Motor neuron (in vitro differentiated cells): ENCODE data around the gene THADA. TPM values are rescaled to one million over a fixed set of nuclear protein-coding genes. Genes with fewer than 3 reads are reported as not detected.

Experiments
- ATAC-seq, 8 experiments: fragments of 200-7000 bp; cut with Tn5 transposase; replicated peaks in 6 of 8; 2 replicates each; pipeline ENCODE4 v1.8.0; 2021; ENCODE audit warnings: mild to moderate bottlenecking in 8 of 8, moderate library complexity in 8 of 8
- H3K27ac ChIP-seq, 2 donors: fragments of 250-450 bp; sonication (Bioruptor Pico); 2 replicates each; pipeline ENCODE4 v1.9.0; 2021; ENCODE audit warnings: antibody characterized with exemption in 2 of 2, mild to moderate bottlenecking in 2 of 2, moderate library complexity in 1 of 2
- H3K4me1 ChIP-seq, 2 donors: fragments of 250-450 bp; sonication (Bioruptor Pico); replicated peaks in 1 of 2; 2 replicates each; pipeline ENCODE4 v1.6.1; 2021; ENCODE audit warnings: antibody characterized with exemption in 2 of 2, mild to moderate bottlenecking in 2 of 2, moderate library complexity in 1 of 2
- H3K4me3 ChIP-seq, 5 donors: fragments of 250-450 bp; sonication (Bioruptor Pico); 2 replicates each; pipeline ENCODE4 v1.9.0; 2021; ENCODE audit warnings: antibody characterized with exemption in 5 of 5, mild to moderate bottlenecking in 5 of 5, moderate library complexity in 4 of 5
- WGBS, 10 experiments: fragments of 450-650 bp; shearing (Covaris generic); methylation state at CpG; one replicate each; pipeline ENCODE4 v1.0.0; 2022; 5-methylcytosine and 5-hydroxymethylcytosine counted together
- in situ Hi-C, 9 experiments: fragments of 400-800 bp; cut with MboI; loops; one replicate each; pipeline ENCODE4 v1.15.0; 2021; ENCODE audit warnings: low sequenced_read_pairs in 9 of 9, low pct_unique_long_range_greater_than_20kb in 2 of 9; ENCODE audit not compliant: unreplicated experiment in 9 of 9
- total RNA-seq, 8 experiments: library from RNA; unstranded; fragments of 300-600 nt; gene quantifications; 2 replicates each; pipeline versions ENCODE4 v1.2.3 to v1.2.4, GENCODE V29; 2022

Gene THADA
- total RNA-seq, 8 experiments from 2014 or later = 10.4 to 33.6 (median 15.9) TPM

DNA sequence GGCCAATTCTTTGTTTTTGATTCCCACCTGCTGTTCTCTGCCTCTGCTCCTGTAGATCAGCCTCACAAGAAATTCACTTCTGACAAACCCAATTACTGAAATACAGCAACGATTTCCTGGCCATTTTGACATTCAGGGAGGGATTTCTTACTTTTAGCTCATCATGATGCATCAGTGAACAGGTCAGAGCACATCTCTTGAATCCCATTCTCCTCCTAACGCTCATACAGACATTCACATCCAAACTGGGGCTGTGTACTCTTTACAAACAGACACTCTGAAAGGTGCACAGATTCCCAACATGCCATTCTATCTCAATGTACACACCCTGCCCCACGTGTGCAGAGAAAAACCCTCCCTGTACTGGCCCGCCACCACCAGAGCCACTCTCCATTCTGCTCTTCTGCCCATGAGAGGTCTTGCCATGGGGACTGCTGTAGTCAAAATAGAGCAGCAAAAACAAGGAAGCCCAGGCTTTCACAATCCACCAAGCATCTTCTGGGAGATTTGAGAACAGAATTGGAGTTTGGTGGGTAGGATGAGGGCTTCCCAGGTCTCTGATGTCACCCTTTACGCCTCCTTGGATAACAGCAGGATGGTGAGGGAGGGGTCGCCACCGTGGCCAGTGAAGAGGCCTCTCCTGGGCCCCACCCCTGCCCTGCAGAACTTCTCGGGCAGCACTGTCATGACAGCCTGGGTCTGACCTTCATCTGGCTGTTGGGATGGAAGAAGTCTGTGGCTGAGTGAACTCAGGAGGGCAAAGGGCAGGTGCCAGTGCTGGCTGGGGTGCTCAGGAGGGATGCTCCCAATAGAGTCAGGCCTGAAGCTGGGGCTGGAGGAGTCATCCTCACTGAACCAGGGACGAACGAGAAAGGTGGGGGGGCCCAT lies 327.5 kb downstream of the THADA start:
- H3K4me1 ChIP-seq = peaks cover 3 to 15% of the 10 kb centered on the region in 2 donors
- H3K4me3 ChIP-seq = no peak overlapping the region
- H3K27ac ChIP-seq = peak overlapping the region in 1 of 2 donors; percentile 16
- WGBS, 10 experiments = 56 to 90% (median 65%) methylated on average over 2 to 9 of the region's 10 CpGs; no CpG with 5 or more reads in 5 of the 10 experiments
- ATAC-seq = peak in 2 of 8 experiments; percentile 6 to 11
- in situ Hi-C loops = no loop called here

DNA sequence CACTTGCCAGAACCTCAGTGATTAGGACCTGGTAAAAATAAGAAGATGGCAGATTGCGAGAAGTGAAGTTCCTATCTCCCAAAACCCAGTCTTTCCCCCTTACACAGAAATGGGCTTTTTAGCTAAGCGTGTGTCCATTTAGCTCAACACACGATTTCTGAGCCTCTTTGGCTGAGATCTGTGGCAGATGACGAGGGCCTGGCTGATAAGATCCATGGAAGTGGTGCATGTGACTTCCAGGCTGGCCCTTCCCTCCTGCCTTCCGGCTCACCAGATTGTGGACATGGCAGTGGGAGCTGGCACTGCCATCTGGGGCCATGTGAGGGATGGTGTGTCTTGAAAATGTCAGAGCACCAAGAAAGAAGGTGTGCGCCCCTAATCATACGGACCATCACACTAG lies 328.5 kb downstream of the THADA start:
- ATAC-seq = no peak
- in situ Hi-C loops = no loop called here
- 85 to 100% (median 92%) methylated on average over 1 to 4 of the region's 7 CpGs; no CpG with 5 or more reads in 3 of the 10 experiments for WGBS, 10 experiments
- H3K4me3 ChIP-seq = no peak overlapping the region
- peaks cover 3 to 15% of the 10 kb centered on the region in 2 donors for H3K4me1 ChIP-seq
- H3K27ac ChIP-seq = no peak overlapping the region

DNA sequence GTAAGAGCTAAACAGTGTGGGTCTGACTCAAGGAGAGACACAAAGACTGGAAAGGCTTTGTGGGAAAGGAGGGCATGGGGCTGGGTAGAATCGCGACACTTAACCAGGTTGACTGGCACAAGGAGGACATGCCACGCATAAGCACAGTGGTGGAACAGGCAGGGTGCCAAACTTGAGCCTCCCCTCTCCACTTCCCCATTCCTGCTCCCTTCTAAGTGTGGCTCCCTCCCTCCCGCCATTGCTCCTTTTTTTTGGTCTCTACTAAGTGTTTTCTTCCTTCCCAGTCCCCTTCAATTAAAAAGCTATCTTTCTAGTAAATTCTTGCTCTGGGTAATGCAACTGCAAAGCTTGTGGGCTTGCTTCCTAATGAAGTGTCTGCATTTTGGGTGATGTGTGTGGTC lies 329.1 kb downstream of the THADA start:
- H3K27ac ChIP-seq = no peak overlapping the region
- in situ Hi-C loops = no loop called here
- no peak overlapping the region for H3K4me3 ChIP-seq
- ATAC-seq = no peak
- whole genome bisulfite sequencing, 10 experiments = 84 to 100% (median 100%) methylated on average over 1 to 3 of the region's 4 CpGs; no CpG with 5 or more reads in 3 of the 10 experiments
- peaks cover 3 to 15% of the 10 kb centered on the region in 2 donors for H3K4me1 ChIP-seq

DNA sequence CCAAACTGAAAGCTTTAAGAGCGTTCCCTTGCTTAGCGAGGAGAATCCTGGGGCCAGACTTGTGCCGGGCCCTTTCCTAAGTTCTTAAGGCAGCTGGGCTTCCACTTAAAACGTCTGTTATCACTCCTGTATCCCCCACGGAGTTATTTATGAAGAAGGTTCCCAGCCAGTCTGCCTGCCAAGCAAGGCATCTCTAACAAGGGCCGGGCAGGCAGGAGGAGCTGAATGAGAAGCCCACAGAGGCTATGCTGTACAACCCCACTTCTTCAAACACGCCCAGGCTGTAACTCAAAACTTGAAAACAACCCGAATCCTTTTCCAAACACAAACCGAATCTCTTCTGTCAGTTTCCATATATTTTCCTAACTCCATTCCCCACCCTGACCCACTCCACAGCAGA lies 330.4 kb downstream of the THADA start:
- 20 to 100% (median 72%) methylated on average over 2 to 8 of the region's 9 CpGs; no CpG with 5 or more reads in 1 of the 10 experiments for WGBS, 10 experiments
- Histone ChIP-seq H3K4me3 (no peak overlapping the region), H3K4me1 (peaks cover 3 to 15% of the 10 kb centered on the region in 2 donors), H3K27ac (no peak overlapping the region)
- ATAC-seq = no peak
- in situ Hi-C loops = no loop called here

DNA sequence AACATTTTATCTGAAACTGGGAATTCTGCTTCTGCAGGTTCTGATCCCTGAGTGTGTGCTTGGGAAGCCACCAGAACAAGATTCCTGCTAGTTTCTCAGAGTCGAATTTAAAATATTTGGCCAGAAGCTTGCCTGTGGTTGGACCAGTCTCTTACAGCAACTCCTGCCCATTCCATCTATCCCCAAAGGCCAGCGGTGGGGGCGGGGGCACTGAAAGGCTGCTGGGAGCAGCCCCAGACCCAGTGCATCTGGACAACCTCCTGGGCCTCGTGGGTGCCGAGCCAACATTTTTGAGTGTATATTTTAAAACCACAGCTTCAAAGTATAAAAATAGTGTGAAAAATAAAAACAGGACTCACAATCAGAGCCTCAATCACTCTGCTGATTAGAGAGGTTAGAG lies 330.8 kb downstream of the THADA start:
- H3K4me3 ChIP-seq = no peak overlapping the region
- 31 to 100% (median 100%) methylated on average over 1 to 5 of the region's 5 CpGs; no CpG with 5 or more reads in 5 of the 10 experiments for WGBS, 10 experiments
- H3K4me1 ChIP-seq = peaks cover 3 to 15% of the 10 kb centered on the region in 2 donors
- no peak for ATAC-seq
- in situ Hi-C loops = no loop called here
- H3K27ac ChIP-seq = no peak overlapping the region

DNA sequence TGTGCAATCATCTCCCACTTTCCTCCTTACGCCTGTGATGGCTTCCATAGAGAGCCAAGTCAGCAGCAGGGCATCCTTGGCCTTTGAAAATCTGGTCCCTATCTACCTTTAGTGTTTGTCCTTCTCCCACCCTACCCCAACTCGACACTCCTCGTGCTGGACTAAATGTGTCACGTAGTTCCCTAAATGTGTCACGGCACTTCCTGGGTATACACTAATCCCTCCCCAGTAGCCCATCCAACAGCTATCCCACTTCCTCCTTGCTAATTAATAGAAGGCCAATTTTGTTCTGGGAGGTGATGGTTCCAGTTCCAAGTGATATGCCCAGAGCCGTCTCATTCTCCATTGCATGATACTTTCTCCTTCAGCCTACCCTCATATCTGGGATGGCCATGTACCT lies 332.9 kb downstream of the THADA start:
- Histone ChIP-seq H3K4me3 (no peak overlapping the region), H3K27ac (no peak overlapping the region), H3K4me1 (no peaks in the 10 kb centered on the region)
- in situ Hi-C loops = no loop called here
- WGBS, 10 experiments = 86 to 100% (median 100%) methylated on average over 1 to 3 of the region's 6 CpGs; no CpG with 5 or more reads in 3 of the 10 experiments
- no peak for ATAC-seq

DNA sequence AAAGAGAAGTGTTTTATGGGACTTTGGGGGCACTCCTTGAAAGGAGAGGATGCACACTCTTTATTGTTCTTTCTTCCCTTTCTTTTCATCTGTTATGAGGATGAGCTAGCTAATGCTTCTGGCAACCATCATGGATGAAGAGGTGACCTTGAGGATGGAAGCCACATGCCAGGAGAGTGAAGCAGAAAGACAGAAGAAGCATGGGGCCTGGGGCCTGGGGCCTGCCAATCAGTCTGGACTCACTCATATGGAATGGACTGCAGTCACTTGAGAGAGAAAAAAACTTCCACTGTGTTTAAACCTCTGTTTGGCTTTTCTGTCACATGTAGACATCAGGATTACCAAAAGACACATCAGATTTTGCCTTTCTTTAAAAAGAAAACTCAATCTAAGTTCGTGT lies 333.6 kb downstream of the THADA start:
- in situ Hi-C loops = no loop called here
- no peaks in the 10 kb centered on the region for H3K4me1 ChIP-seq
- 63 to 100% (median 90%) methylated on average over 1 of the region's 1 CpG; no CpG with 5 or more reads in 4 of the 10 experiments for WGBS, 10 experiments

DNA sequence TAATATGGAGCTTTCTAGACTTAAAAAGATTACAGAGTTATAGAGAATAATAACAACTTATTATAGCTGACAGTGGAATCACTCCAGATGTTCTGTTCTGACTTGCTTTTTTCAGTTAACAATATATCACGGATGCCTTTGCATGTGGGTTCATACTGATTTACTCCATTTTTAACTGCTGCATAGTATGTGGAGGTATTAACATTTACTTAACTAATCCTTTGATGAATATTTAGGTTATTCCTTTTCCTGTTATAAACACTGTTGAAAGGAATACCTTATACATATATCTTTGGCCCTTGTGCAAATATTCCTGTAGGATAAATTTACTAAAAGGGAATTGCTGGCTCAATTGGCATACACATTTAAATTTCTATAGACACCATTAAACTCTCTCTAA lies 336.3 kb downstream of the THADA start:
- H3K27ac ChIP-seq = no peak overlapping the region
- H3K4me1 ChIP-seq = no peaks in the 10 kb centered on the region
- in situ Hi-C loops = no loop called here
- WGBS, 10 experiments = 0 to 100% (median 93%) methylated on average over 1 of the region's 1 CpG
- H3K4me3 ChIP-seq = no peak overlapping the region
- ATAC-seq = peak in 1 of 8 experiments; percentile 93

More for the DNA sequence above, 333.6 kb downstream of the THADA start:
- H3K27ac ChIP-seq = no peak overlapping the region
- no peak for ATAC-seq
- no peak overlapping the region for H3K4me3 ChIP-seq

DNA sequence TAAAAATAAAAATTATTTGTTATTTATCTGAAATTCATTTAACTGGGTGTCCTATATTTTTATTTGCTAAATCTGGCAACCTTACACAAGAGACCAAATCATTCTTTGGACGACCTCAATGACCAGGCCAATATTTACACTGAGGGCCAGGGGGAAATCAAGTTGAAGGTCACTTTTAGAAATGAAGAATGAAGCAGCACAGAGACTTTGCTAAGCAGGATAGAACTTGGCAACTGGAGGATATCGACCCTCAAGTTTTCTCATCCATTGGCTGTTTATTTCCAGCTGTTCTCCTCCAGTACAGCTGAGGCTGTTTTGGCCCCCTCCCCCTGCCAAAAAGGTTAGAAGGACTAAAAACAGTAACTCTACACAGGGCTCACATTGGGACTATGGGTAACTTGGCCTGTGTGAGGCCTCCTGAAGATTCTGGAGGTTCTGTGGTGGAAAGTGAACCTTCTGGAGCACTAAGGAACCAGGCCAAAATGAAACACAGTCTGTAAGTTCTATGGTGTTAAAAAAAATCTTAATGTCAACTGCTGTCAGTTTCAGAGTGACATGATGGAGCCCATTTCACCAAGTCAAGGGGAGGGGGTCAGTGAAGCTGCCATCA lies 337.2 kb downstream of the THADA start:
- in situ Hi-C loops = no loop called here
- Histone ChIP-seq H3K4me3 (no peak overlapping the region), H3K27ac (no peak overlapping the region), H3K4me1 (no peaks in the 10 kb centered on the region)
- ATAC-seq = no peak
- WGBS, 10 experiments = 78 to 100% (median 100%) methylated on average over 1 to 2 of the region's 2 CpGs; no CpG with 5 or more reads in 1 of the 10 experiments

DNA sequence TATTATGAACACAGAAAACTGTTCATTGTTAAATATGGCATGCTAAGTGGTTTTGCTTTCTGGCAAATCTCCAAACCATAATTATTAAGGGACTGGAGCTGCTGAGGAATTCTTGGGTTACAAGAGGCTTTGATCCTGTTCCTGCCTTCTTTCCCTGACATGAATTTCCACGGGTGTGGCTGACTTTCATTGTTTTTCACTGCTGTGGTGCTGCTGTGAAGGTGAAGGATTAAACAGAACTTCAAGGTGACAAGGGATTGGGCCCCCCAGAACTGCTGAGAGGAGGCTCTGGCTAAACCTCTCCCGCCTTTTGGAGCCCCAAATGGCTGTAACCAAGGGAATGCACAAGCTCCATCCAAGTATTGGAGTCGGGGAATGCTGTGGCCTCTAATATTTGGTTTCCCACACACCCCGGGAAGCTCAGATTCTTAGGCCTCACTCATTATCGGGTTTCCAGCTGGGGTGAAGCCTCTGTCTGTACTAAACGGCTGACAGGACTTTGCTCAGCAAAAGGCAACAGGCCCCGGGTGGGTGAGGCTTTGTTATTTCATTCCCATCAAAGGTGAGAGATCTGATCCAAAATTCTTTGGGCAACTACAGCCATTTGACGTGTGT lies 340.4 kb downstream of the THADA start:
- ATAC-seq = peak in 1 of 8 experiments; percentile 24
- Histone ChIP-seq H3K4me1 (no peaks in the 10 kb centered on the region), H3K4me3 (no peak overlapping the region), H3K27ac (no peak overlapping the region)
- in situ Hi-C loops = no loop called here
- 27 to 80% (median 69%) methylated on average over 1 to 7 of the region's 8 CpGs; no CpG with 5 or more reads in 2 of the 10 experiments for WGBS, 10 experiments

DNA sequence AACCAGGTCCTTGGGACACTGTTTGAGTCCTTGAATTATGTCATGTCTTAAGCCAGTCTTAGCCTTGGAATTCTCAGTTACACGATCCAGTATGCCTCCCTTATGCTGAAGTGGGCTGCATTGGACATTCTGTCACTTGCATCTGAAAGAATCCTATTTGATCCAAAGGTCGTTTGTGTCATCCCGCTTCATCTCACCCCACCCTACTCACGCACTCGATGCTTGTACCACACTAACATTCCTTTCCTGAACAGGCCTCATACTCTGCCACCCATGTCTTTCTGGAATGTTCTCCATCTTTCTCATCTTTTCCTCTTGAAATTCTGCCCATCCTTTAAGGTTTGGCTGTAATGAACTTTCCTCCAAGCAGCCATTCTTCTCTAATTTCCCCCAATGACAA lies 341.5 kb downstream of the THADA start:
- no peak for ATAC-seq
- no peak overlapping the region for H3K4me3 ChIP-seq
- WGBS, 10 experiments = 15 to 100% (median 92%) methylated on average over 1 to 5 of the region's 5 CpGs; no CpG with 5 or more reads in 1 of the 10 experiments
- in situ Hi-C loops = no loop called here
- H3K4me1 ChIP-seq = no peaks in the 10 kb centered on the region
- no peak overlapping the region for H3K27ac ChIP-seq

DNA sequence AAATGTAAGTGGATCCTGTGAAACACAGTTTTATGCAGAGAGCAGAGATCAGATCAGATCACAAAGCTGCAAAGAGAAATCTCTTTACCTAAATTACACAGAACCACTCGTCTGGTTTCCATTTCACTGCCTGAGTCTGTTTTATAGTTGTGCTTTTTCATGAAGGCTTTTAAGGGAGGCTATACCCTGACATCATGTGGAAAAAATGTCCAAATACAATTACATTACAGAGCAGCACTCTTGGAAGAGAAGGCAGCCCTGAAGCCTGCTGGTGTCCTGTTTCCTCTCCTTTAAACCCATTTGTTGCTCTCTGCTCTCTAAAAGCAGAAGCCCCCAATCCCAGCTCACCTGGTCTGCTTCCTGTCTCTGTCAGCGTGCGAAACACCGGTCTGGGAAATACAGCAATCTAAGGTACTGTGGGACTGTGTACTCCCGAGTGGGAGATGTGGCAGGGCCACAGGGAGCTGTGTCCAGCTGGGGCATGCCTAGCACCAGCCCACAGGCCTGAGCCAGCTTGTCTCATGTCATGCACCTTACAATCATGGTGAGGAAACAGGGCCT lies 344.6 kb downstream of the THADA start:
- peak in 5 of 8 experiments; percentile 58 to 85 (median 69) for ATAC-seq
- in situ Hi-C loops = no loop called here

DNA sequence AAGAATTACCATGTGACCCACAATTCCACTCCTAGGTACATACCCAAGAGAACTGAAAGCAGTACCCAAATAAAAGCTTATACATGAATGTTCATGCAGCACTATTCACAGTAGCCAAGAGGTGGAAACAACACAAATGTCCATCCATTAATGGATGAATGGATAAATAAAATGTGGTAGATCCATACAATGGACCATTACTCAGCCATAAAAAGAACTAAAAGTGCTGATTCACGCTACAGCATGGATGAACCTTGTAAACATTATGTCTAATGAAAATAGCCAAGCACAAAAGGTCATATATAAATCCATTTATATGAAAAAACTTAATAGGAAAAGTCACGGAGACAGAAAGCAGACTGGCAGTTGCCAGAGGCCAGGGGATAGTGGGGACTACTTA lies 345.8 kb downstream of the THADA start:
- WGBS, 10 experiments = 81 to 100% (median 100%) methylated on average over 1 to 2 of the region's 2 CpGs; no CpG with 5 or more reads in 1 of the 10 experiments
- H3K4me1 ChIP-seq = no peaks in the 10 kb centered on the region
- no peak overlapping the region for H3K27ac ChIP-seq
- no peak for ATAC-seq
- in situ Hi-C loops = no loop called here
- no peak overlapping the region for H3K4me3 ChIP-seq

More for the DNA sequence above, 344.6 kb downstream of the THADA start:
- H3K4me1 ChIP-seq = no peaks in the 10 kb centered on the region
- no peak overlapping the region for H3K4me3 ChIP-seq
- no peak overlapping the region for H3K27ac ChIP-seq
- WGBS, 10 experiments = 33 to 100% (median 74%) methylated on average over 1 to 4 of the region's 5 CpGs; no CpG with 5 or more reads in 4 of the 10 experiments
